ENCODE measurements around the gene ENTPD7. TPM values are rescaled to one million over a fixed set of nuclear protein-coding genes. Genes with fewer than 3 reads are reported as not detected.

ENTPD7 gene
- total and polyA plus RNA-seq, 9 of the 15 experiments (the other 6 are each of a cell fraction or from before 2014, with no cell fraction given): 1.4 to 13.9 (median 8.5) TPM

DNA sequence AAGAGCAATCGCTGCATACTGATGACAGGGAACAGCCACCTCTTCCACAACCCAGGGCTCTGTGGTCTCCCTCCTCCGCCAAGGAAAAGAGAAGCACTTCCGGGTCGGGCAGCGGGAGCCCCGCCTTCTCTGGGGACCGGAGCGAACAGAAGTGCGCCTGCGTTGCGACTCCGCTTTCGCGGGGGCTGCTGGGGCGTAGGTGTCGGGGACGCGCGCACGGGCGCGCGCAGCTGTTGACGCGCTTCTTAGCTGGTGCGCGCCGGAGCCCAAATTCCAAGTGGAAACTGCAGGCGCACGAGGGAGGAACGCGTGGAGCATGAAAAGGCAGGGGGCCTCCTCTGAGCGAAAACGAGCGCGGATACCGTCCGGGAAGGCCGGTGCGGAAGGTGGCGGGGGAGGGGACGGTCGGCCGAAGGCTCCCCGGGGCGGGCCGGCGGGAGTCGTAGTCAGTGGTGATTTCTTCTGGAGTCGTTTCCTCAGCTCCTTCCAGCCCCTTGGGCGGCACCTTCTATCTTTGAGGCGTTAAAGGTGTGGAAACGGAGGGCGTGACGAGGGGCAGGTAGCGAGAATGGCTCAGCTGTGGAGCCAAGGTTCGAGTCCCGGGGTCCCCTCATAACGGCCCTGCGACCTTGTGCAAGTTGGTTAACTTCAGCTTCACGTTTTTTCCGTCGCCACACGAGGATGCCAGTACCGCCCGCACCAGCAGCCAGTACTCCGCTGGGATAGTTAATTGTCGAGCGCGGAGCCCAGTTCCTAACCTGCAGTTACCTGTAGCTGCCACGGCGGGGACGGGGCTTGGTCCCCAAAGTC, 72.9 kb downstream of the ENTPD7 start, which contains the start of the genes COX15 and CUTC (continued):
- TF ChIP-seq, protein P1, sequence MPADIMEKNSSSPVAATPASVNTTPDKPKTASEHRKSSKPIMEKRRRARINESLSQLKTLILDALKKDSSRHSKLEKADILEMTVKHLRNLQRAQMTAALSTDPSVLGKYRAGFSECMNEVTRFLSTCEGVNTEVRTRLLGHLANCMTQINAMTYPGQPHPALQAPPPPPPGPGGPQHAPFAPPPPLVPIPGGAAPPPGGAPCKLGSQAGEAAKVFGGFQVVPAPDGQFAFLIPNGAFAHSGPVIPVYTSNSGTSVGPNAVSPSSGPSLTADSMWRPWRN (IDR thresholded peaks at IDR 0.05; ENCODE audit: low read depth): no peak
- no peak for TF ChIP-seq ZNF217 (CRISPR knock-in tag; IDR thresholded peaks at IDR 0.05)
- TF ChIP-seq, protein P2, sequence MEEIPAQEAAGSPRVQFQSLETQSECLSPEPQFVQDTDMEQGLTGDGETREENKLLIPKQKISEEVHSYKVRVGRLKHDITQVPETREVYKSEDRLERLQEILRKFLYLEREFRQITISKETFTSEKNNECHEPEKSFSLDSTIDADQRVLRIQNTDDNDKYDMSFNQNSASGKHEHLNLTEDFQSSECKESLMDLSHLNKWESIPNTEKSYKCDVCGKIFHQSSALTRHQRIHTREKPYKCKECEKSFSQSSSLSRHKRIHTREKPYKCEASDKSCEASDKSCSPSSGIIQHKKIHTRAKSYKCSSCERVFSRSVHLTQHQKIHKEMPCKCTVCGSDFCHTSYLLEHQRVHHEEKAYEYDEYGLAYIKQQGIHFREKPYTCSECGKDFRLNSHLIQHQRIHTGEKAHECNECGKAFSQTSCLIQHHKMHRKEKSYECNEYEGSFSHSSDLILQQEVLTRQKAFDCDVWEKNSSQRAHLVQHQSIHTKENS (CRISPR knock-in tag; IDR thresholded peaks at IDR 0.05): no peak
- TF ChIP-seq TEAD2 (tag; IDR thresholded peaks at IDR 0.05): no peak
- no peak for TF ChIP-seq MCM5 (IDR thresholded peaks at IDR 0.05; ENCODE audit: low read depth)
- no peak for TF ChIP-seq ZKSCAN8 (CRISPR knock-in tag; IDR thresholded peaks at IDR 0.05)
- TF ChIP-seq, protein P3, sequence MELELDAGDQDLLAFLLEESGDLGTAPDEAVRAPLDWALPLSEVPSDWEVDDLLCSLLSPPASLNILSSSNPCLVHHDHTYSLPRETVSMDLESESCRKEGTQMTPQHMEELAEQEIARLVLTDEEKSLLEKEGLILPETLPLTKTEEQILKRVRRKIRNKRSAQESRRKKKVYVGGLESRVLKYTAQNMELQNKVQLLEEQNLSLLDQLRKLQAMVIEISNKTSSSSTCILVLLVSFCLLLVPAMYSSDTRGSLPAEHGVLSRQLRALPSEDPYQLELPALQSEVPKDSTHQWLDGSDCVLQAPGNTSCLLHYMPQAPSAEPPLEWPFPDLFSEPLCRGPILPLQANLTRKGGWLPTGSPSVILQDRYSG (tag; conservative IDR thresholded peaks at IDR 0.05; ENCODE audit: low read depth): no peak
- TF ChIP-seq, protein P4, sequence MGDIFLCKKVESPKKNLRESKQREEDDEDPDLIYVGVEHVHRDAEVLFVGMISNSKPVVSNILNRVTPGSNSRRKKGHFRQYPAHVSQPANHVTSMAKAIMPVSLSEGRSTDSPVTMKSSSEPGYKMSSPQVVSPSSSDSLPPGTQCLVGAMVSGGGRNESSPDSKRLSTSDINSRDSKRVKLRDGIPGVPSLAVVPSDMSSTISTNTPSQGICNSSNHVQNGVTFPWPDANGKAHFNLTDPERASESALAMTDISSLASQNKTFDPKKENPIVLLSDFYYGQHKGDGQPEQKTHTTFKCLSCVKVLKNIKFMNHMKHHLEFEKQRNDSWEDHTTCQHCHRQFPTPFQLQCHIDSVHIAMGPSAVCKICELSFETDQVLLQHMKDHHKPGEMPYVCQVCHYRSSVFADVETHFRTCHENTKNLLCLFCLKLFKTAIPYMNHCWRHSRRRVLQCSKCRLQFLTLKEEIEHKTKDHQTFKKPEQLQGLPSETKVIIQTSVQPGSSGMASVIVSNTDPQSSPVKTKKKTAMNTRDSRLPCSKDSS (IDR thresholded peaks at IDR 0.05; ENCODE audit: low read depth, partially characterized antibody): no peak
- TF ChIP-seq, protein P5, sequence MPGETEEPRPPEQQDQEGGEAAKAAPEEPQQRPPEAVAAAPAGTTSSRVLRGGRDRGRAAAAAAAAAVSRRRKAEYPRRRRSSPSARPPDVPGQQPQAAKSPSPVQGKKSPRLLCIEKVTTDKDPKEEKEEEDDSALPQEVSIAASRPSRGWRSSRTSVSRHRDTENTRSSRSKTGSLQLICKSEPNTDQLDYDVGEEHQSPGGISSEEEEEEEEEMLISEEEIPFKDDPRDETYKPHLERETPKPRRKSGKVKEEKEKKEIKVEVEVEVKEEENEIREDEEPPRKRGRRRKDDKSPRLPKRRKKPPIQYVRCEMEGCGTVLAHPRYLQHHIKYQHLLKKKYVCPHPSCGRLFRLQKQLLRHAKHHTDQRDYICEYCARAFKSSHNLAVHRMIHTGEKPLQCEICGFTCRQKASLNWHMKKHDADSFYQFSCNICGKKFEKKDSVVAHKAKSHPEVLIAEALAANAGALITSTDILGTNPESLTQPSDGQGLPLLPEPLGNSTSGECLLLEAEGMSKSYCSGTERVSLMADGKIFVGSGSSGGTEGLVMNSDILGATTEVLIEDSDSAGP (CRISPR knock-in tag; IDR thresholded peaks at IDR 0.05): no peak
- TF ChIP-seq EWSR1 (IDR thresholded peaks at IDR 0.05; ENCODE audit: borderline replicate concordance, low read depth, partially characterized antibody): no peak
- TF ChIP-seq, protein P6, sequence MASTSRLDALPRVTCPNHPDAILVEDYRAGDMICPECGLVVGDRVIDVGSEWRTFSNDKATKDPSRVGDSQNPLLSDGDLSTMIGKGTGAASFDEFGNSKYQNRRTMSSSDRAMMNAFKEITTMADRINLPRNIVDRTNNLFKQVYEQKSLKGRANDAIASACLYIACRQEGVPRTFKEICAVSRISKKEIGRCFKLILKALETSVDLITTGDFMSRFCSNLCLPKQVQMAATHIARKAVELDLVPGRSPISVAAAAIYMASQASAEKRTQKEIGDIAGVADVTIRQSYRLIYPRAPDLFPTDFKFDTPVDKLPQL (IDR thresholded peaks at IDR 0.05; ENCODE audit: extremely low read depth, insufficient read length): no peak
- TF ChIP-seq SPI1 (IDR thresholded peaks at IDR 0.05; ENCODE audit: borderline replicate concordance, low read depth, low read length): 0 out of 2 replicates have a peak, but pooled peaks have one; percentile 10
- TF ChIP-seq DACH1 (IDR thresholded peaks at IDR 0.05; ENCODE audit: partially characterized antibody): no peak
- TF ChIP-seq, protein P7, sequence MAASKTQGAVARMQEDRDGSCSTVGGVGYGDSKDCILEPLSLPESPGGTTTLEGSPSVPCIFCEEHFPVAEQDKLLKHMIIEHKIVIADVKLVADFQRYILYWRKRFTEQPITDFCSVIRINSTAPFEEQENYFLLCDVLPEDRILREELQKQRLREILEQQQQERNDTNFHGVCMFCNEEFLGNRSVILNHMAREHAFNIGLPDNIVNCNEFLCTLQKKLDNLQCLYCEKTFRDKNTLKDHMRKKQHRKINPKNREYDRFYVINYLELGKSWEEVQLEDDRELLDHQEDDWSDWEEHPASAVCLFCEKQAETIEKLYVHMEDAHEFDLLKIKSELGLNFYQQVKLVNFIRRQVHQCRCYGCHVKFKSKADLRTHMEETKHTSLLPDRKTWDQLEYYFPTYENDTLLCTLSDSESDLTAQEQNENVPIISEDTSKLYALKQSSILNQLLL (CRISPR knock-in tag; IDR thresholded peaks at IDR 0.05; ENCODE audit: borderline replicate concordance): no peak
